NOMO-1 (cell line): ENCODE measurements around the gene CCN6.
A peak's percentile ranks its signal among the peaks of the same experiment; 100 is the strongest.
"Not testable (repeated sequence)": the region's sequence is repeated elsewhere in the genome, so short reads cannot be mapped to it uniquely, and the experiment has no call there.

Experiments
- DNase-seq, 2 experiments: peaks; one replicate each; lab custom pipeline; 2025; ENCODE audit not compliant: unreplicated experiment in 2 of 2; lab: John Stamatoyannopoulos, UW

The CCN6 gene

GRCh38 chr6:112049026-112049799, 4.7 kb upstream of the CCN6 start:
- DNase-seq, result no peak

GRCh38 chr6:112049996-112050395, 3.9 kb upstream of the CCN6 start:
- DNase-seq, result no peak

GRCh38 chr6:112050429-112050828, 3.5 kb upstream of the CCN6 start:
- DNase-seq, result no peak

- DNase-seq, result not testable (repeated sequence)
These were observed 2.6 kb upstream of the CCN6 start for GRCh38 chr6:112051251-112051740.

GRCh38 chr6:112054555-112055190, 769 bp downstream of the CCN6 start:
- no peak for DNase-seq

GRCh38 chr6:112058243-112059032, 4.5 kb downstream of the CCN6 start:
- DNase-seq, result no peak

GRCh38 chr6:112061605-112062004, 7.7 kb downstream of the CCN6 start:
- DNase-seq, result no peak

GRCh38 chr6:112062966-112063365, 9.1 kb downstream of the CCN6 start:
- DNase-seq, result no peak

- no peak for DNase-seq
These were observed 11.6 kb downstream of the CCN6 start for GRCh38 chr6:112065426-112065986.

- DNase-seq, result no peak
These were observed 12.7 kb downstream of the CCN6 start for GRCh38 chr6:112066606-112067005.

GRCh38 chr6:112081569-112081968, 27.7 kb downstream of the CCN6 start:
- no peak for DNase-seq

- no peak for DNase-seq
These were observed 31.6 kb downstream of the CCN6 start for GRCh38 chr6:112085286-112086065.

GRCh38 chr6:112086744-112087135, 32.8 kb downstream of the CCN6 start:
- peak; percentile 40 to 50 for DNase-seq

- peak; percentile 94 to 95 for DNase-seq
These were observed 33.4 kb downstream of the CCN6 start, which contains the start of the genes FAM229B and TUBE1 for GRCh38 chr6:112087136-112087911. Gene FAM229B, plus strand, starts transcription at chr6:112087591. Its CDS starts 11,693 bp downstream, at chr6:112099284. Gene TUBE1, minus strand, starts transcription at chr6:112087482. Its CDS starts 48 bp downstream, at chr6:112087434.

GRCh38 chr6:112087916-112088315, 34.0 kb downstream of the CCN6 start:
- DNase-seq, result no peak

- no peak for DNase-seq
These were observed 43.0 kb downstream of the CCN6 start for GRCh38 chr6:112096901-112097300.

GRCh38 chr6:112100561-112100960, 46.7 kb downstream of the CCN6 start:
- no peak for DNase-seq

- DNase-seq, result not testable (repeated sequence)
These were observed 52.1 kb downstream of the CCN6 start for GRCh38 chr6:112106026-112106425.

- DNase-seq, result no peak
These were observed 52.7 kb downstream of the CCN6 start for GRCh38 chr6:112106562-112106961.
